Astrocyte (in vitro differentiated cells and primary cell): ENCODE measurements around the gene DUS4L.

ENCODE experiments used
- EZH2 ChIP-seq: IDR thresholded peaks from 2 replicates; pipeline ENCODE4 v1.6.1; 2012; ENCODE audit warnings: mild to moderate bottlenecking, low read length, inconsistent platforms; ENCODE audit not compliant: insufficient read depth
- TF ChIP-seq, protein P1 (sequence below): IDR thresholded peaks from 2 replicates; pipeline ENCODE4 v1.5.1; 2011; ENCODE audit warnings: low read depth, mild to moderate bottlenecking, inconsistent platforms, low read length, moderate library complexity; ENCODE audit not compliant: insufficient read depth

DNA sequence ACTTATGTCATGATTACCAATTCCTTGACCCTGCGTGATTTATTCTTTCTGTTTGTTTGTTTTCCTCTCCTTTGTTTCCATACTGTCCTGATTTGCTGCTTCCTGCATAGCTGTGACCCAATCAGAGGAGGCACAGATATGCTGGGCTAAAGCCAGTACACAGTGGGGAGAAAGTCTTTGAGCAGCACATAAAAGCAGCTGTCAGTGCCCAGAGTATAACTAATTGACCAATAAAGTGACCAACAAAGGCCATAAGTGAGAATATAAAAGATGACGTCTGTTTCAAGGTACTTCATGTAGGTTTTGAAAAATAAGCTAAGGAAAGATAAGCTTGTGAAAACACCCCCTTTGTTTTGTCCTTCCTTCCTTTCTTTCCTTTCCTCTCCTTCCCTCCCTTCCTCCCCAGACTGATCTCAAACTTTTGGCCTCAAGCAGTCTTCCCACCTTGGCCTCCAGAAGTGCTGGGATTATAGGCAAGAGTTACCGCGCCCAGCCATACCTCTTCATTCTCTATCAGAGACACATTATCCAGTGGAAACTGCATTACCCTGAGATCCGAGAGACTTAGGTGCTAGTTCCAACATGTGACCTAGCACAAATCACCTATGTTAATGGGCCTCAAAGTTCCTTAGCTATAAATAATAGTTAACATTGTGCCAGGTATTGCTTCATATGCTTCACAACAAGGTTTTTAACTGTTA, 33.3 kb downstream of the DUS4L start:
- TF ChIP-seq, protein P1, sequence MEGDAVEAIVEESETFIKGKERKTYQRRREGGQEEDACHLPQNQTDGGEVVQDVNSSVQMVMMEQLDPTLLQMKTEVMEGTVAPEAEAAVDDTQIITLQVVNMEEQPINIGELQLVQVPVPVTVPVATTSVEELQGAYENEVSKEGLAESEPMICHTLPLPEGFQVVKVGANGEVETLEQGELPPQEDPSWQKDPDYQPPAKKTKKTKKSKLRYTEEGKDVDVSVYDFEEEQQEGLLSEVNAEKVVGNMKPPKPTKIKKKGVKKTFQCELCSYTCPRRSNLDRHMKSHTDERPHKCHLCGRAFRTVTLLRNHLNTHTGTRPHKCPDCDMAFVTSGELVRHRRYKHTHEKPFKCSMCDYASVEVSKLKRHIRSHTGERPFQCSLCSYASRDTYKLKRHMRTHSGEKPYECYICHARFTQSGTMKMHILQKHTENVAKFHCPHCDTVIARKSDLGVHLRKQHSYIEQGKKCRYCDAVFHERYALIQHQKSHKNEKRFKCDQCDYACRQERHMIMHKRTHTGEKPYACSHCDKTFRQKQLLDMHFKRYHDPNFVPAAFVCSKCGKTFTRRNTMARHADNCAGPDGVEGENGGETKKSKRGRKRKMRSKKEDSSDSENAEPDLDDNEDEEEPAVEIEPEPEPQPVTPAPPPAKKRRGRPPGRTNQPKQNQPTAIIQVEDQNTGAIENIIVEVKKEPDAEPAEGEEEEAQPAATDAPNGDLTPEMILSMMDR: no peak
- no peak for TF ChIP-seq EZH2
